ENCODE measurements around the gene KCTD8.

DNA sequence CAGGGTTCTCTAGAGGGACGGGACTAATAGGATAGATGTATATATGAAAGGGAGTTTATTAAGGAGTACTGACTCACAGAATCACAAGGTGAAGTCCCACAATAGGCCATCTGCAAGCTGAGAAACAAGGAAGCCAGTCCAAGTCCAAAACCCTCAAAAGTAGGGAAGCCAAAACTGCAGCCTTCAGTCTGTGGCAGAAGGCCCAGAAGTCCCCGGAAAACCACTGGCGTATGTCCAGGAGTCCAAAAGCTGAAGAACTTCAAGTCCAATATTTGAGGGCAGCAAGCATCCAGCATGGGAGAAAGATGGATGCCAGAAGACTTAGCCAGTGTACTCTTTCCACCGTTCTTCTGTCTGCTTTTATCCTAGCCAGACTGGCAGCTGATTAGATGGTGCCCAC lies 227.2 kb downstream of the KCTD8 start:
- TF ChIP-seq, protein P1, sequence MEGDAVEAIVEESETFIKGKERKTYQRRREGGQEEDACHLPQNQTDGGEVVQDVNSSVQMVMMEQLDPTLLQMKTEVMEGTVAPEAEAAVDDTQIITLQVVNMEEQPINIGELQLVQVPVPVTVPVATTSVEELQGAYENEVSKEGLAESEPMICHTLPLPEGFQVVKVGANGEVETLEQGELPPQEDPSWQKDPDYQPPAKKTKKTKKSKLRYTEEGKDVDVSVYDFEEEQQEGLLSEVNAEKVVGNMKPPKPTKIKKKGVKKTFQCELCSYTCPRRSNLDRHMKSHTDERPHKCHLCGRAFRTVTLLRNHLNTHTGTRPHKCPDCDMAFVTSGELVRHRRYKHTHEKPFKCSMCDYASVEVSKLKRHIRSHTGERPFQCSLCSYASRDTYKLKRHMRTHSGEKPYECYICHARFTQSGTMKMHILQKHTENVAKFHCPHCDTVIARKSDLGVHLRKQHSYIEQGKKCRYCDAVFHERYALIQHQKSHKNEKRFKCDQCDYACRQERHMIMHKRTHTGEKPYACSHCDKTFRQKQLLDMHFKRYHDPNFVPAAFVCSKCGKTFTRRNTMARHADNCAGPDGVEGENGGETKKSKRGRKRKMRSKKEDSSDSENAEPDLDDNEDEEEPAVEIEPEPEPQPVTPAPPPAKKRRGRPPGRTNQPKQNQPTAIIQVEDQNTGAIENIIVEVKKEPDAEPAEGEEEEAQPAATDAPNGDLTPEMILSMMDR (IDR thresholded peaks at IDR 0.05) = no peak
- TF ChIP-seq POLR2A (IDR thresholded peaks at IDR 0.05) = no peak
- no peak for TF ChIP-seq POLR2AphosphoS5 (IDR thresholded peaks at IDR 0.05)

Data from transverse colon (tissue), 4 donors.